Islet precursor cell (in vitro differentiated cells): Measurements from ENCODE around the gene CCDC93.

Experiments used
- DNase-seq: peaks from one replicate; pipeline ENCODE4 v3.0.0-alpha.2; 2018

CCDC93 gene

DNA sequence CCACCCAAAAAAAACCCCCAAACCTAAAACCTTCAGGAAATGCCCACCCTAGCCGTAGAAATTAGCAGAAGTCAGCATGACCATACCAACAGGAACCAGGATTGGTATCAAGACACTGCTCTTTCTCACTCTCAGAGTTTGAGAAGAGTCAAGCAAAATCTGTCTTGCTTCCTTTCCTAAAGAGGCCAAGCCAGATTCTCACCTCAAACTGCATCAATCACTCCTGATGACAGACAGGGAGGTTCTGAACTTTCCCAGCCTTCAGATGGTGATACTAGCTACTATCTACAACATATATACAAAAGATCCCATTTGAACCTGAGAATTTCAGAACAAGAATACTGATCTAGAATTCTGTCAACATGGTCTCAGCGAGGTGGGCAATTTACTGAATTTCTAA is 29.7 kb downstream of the CCDC93 start:
- DNase-seq: no peak

DNA sequence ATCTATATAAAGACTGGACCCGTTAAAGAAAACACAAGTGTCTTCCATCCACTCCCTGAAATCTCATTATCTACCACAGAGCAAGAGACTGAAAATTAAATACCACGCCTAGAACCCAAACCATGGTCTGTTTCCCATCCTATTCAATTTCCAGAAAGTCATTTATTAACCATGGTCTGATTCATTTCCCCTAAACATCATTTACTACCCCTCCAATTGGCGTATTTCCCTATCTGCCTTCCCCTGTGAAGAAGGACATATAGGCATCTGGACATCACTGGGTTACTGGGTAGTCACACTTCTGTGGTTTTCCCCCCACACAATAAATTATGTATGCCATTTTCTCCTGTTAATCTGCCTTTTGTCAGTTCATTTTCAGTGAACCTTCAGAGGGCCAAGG is 30.8 kb downstream of the CCDC93 start:
- no peak for DNase-seq

DNA sequence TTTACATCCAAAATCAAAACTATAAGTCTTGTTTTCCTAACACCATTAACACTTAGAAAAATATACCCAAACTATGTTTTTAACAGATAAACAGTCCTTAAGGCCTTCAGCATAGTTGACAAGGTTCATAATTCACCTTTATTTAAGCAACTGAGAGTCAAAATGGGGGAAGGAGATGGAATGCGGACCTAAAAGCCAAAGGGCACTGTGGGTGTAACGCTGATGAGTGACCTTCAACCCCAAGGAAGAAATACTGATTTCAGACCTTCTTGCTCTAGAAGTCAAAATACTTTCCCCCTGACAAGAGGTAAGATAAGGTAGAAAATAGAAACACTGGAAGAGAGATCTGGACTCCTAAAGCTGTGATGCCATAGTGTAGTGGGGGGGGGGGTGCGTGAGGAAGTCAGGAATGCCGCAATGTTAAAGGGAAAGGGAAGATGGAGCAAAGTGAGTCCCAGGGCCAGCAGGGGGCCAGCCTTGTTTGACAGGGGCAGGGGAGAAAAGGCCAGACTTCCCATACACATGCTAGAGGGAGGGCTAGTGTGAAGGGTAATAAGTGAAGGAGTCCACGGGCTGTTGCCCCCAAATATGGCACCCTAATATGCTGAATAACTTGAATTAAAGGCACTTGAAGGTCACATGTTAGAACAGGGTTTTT is 31.4 kb downstream of the CCDC93 start:
- DNase-seq: no peak

DNA sequence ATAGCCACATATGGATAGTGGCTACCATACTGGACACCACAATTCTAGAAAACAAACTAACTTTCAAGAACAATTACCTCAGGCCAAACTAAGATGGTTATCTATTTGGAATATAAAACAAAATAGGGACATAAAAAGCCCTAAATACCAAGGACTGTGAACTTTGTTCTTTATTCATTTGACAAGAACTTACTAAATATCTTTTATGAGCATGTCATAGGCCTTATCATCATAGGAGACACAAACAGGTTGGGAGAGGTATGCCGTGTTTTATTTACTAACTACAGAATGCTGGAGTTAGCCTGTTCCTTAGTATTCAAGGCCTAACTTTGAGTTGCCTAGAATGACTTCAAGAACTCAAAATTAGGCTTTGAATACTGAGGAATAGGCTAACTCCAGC is 32.1 kb downstream of the CCDC93 start:
- no peak for DNase-seq

DNA sequence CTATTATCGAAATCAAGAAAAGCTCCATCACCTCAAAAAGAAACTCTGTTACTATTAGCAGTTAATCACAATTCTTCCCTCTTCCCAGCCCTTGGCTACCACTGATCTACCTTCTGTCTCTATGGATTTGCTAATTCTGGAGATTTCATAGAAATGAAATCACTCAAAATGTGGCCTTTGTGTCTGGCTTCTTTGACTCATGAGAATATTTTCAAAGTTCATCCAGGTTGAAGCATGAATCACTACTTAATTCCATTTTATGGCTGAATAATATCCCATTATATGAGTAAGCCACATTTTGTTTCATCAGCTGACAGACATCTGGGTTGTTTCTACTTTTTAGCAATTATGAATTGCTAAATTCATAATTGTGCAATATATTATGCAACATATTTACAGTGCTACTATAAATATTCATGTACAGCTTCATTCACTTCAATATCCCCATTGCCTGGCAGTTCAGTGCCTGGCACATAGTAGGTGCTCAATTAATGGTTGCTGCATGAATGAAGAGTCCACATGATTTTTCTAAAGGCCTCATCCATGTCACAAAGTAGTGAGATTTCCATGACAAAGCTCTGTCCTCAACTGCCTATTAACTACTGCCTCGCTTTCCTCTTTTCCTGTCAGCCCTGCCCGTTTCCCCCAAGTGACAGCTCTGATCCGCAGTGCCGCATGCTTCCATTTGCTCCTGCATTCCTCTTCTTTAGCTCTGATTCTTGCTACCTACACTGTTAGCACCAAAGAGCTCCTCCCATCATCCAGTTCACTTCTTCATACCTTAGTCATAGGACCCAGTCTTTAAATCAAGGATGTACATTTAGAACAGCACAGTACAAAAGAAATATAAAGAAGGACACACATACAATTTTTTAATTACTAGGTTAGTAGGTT is 32.8 kb downstream of the CCDC93 start:
- DNase-seq: no peak

GRCh38 chr2:117979911-117980701 is 33.8 kb downstream of the CCDC93 start:
- DNase-seq: no peak

DNA sequence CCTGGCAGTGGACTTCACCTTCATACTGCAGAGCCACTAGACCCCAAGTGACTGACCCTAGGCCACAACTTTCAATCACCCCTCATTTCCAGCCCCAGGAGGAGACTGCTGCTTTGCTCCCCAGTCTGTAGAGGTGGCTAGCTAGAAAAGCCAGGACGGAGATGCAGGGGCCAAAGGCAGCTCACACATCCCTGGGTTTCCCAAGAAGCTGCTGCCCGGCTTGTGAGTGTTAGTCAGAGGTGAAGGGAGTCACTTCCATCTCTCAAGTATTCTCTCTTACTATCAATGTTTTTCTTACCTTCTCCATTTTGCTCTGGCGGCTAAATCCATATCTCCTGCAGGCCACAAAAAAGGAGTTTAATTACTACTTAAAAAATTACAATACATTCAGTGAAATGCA is 36.2 kb downstream of the CCDC93 start:
- DNase-seq: no peak

DNA sequence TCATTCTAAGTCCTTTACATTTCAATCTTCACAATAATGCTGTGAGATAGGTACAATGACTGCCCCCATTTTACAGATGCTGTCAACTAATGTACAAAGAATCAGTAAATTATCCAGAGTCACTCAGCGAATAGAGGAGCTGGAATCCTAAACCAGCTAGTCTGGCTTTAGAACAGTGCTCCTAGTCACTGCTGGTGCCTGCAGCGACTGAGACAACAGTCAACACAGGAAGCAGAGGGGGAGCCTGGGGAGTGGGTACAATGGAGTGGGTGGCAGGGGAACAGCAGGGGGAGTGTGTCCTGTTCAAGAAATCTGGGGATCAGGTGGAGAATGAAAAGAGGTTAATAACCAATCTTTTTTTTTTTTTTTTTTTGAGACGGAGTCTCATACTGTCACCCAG is 37.3 kb downstream of the CCDC93 start:
- peak; percentile 64 for DNase-seq

DNA sequence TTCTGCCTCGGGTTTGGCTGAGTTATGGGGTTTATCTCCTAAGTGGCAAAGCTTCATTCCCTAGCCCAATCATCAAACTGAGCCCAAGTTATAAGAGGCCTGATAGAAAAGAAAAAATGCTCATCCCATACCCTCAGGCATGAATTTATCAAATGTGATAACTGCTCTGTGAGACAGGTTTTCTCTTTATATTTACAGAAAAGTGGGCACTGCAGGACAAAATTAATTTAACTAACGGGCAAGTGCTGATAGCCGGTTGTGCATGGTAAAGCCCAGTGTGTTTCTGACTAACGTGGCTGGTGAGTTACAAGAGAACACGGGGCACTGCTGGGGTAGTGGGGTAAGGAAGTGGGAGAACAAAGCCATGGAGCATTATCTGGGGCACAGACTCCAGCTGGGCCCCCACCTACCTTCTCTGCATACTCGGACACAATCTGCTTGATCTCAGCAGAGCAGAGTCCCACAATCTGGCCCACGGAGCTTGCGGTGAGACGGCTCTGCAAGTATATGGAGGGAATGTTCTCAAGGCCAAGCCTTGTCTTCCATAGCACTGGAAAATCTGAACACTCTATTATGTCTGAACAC is 40.3 kb downstream of the CCDC93 start:
- DNase-seq: no peak

DNA sequence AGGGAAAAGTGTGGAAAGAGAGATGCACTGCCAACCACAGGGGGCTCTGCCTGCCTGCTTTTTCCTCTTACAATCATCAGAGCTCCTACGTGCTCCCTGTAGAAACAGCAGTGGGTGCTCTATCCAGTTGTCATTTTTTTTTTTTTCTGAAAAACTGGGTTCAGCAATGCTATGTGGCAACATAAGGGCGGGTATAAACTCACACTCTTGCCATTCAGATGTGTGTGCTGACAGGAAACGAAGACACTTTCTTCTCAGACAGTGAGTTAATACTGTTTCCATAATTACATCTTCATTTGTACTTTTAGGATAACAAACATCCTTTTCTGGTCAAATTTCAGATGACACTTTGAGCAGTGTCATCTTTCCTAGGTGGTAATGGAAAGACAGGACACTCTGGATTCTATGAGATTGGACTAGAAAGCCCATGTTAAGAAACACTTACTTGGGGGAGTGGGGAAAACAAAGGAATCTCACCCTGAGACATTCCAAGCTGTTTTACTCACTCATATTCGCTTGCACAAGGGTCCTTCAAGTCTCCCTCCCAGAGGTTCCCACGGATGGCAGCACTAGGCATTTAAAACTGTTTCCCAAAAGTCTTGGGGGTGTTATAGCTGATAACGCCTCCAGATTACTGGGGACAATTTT is 41.3 kb downstream of the CCDC93 start:
- DNase-seq: no peak

DNA sequence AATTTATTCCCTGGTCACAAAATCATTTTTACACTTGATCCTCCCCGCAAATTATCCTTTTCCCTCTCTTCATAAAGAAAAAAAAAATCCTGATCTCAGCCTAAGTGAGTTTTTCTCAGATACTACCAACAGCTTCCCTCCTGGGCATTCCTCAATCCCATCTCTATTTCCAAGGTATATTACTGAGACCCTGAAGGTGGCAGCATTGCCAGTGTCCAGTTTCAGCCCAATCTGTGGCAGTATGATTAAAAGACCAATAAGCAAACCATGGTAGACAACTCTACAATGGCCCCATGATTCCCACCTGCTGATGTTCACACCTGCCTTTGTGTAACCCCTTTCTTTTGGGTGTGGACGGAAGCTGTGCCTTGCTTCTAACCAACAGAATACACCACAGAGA is 45.1 kb downstream of the CCDC93 start:
- DNase-seq: no peak

DNA sequence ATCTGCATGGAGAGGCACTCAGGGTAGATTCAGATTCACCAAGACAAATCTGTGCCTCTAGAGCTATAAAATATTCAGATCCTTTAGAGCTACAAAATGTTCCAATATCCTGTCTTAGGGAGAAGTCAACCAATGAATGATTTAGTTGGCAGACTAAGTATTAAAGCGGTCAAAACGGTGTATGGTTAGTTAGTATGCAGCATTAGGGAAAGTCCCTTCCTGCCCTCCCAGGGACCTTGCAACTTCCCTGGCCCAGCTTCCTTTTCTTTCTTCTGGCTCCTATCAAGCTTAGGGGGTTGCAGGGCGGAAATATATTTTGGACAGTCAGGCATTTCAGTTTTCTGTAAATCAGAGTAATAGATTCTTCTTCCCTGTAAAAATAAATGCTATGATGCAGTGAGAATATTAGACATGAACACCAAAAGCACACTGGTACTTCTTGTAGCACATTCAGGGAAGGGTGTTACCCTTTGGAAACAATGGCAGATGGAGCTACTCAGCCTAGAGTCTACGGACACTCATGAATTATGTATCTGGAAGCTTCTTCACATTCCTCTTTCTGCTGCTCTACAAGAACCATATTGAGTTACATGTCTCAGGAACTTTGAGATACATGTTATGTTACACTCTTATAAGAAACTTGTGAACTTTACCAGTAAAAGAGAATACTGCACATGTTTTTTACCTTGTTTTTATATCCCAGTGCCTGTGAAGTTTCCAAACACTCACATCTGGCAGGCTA is 45.7 kb downstream of the CCDC93 start:
- DNase-seq: no peak

- DNase-seq: no peak
Observed at GRCh38 chr2:117963446-117963845, 50.4 kb downstream of the CCDC93 start.

- no peak for DNase-seq
Observed at GRCh38 chr2:117961201-117961600, 52.7 kb downstream of the CCDC93 start.

GRCh38 chr2:117960231-117960630 is 53.6 kb downstream of the CCDC93 start:
- no peak for DNase-seq

DNA sequence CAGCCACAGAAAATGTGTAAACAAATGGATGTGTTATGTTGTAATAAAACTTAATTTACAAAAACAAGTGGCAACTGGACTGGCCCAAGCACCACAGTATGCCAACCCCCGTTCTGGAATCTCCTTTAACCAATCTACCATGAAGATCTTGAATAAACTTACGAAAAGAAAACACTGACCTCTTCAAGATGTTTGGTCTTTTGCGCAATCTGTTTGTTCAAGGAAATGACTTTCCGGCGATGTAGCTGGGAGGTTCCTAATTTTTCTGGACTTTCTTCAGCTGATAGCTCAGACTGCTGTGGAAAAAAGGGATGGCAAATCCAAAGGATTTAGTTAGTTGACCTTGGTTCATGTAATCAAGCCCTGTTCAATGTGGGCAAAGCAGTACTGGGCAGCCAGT is 55.7 kb downstream of the CCDC93 start:
- no peak for DNase-seq

DNA sequence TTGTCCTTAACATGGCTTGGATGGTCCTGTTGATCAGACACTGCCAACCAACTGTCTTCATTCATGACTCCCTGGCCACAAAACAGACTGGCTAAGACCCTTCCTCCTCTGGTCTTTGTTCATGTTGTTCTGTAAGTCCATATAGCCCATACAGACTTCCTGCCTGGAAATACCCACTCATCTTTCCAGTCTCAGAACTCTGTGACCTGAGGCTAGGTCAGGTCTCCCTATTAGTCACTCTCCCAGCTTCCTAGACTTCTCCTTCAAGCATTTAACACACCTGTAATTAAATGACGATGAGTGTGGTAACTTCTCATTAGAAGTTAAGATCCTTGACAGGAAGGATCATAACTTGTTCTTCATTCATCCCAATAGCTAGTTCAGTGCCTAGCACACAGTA is 56.3 kb downstream of the CCDC93 start:
- no peak for DNase-seq

DNA sequence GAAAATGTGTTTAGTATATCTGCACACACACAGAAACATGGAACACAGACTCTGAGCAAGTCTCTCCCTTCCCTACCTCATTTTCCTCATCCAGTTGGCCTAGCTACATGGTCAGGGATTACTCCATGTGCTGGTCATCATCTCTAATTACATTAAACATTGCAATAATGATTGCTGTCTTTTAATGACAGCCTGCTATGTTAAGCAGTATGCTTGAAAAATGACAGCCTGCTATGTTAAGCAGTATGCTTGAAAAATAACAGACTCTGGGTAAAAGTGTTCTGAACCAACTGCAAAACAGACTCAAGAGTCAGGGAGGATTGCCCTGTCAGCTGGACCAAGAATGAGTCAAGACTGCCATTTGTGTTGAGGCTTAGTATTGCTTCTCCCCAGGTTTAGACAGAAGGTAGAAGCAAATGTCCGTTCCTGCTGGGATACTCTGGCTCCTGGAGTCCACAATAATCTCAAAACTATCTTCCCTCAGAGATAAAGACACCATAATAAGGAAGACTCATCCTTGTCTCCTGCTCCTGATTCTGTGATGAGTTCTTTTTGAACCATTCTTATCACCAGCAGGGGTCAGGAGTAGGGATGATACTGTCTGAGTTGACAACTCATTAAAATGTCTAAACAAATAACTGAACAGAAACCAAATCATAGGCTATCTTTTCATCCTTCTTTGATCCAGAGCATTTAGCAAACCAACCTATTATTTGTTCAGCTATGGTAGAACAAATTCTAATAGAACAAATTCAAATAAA is 57.7 kb downstream of the CCDC93 start:
- DNase-seq: no peak

GRCh38 chr2:117953231-117953630 is 60.6 kb downstream of the CCDC93 start:
- DNase-seq: no peak

GRCh38 chr2:117952701-117953100 is 61.2 kb downstream of the CCDC93 start:
- no peak for DNase-seq

- no peak for DNase-seq
Observed at GRCh38 chr2:117952228-117952627, 61.6 kb downstream of the CCDC93 start.
